ENCODE measurements around the gene VAPB.

VAPB gene

DNA sequence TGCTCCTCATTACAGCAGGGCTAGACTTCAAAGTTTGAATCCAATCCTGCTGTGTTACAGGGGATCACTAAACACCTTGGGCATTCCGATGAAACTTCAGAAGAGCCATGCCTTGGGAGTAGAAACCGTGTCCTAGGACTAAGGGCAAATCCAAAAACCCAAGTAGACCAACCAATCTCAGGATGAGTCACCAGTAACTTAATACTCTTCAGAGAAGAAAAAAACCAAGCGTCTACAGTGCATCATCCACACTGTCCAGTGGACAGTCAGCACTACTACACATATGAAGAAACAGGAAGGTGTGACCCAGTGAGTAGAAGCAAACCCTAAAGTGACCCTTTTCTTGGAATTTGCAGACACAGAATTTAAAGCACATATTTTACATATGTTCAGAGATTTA is 39.5 kb upstream of the VAPB start:
- DNase-seq (ENCODE audit: low read depth): peak; percentile 11

DNA sequence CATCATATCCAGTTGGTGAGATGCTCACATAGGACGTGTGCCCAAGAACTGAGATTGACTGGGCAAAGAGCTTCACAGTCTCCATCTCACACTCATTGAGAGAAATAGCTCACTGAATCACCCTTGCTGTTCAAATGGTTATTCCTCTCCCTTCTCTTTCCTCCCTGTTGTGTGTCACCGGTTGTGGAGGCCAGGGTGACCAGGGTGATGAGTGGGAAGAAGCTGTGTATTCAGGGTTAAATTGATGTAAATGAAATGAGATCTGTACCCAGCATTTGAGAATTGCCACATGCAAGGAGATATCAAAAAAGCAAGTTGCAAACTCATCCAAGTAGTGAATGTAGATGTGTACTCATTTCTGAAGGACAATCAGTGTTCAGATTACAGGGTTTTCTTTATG is 36.6 kb upstream of the VAPB start:
- TF ChIP-seq, protein P1, sequence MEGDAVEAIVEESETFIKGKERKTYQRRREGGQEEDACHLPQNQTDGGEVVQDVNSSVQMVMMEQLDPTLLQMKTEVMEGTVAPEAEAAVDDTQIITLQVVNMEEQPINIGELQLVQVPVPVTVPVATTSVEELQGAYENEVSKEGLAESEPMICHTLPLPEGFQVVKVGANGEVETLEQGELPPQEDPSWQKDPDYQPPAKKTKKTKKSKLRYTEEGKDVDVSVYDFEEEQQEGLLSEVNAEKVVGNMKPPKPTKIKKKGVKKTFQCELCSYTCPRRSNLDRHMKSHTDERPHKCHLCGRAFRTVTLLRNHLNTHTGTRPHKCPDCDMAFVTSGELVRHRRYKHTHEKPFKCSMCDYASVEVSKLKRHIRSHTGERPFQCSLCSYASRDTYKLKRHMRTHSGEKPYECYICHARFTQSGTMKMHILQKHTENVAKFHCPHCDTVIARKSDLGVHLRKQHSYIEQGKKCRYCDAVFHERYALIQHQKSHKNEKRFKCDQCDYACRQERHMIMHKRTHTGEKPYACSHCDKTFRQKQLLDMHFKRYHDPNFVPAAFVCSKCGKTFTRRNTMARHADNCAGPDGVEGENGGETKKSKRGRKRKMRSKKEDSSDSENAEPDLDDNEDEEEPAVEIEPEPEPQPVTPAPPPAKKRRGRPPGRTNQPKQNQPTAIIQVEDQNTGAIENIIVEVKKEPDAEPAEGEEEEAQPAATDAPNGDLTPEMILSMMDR (IDR thresholded peaks at IDR 0.05; ENCODE audit: insufficient read depth, low read depth, low read length, missing control alignments): no peak
- no peak for DNase-seq (ENCODE audit: low read depth)
- no peak overlapping the region for H3K4me3 ChIP-seq (ENCODE audit: low read depth, low read length)

More for the DNA sequence above, 39.5 kb upstream of the VAPB start:
- no peak overlapping the region for H3K4me3 ChIP-seq (ENCODE audit: low read depth, low read length)
- TF ChIP-seq, protein P1 (IDR thresholded peaks at IDR 0.05; ENCODE audit: insufficient read depth, low read depth, low read length, missing control alignments): no peak

DNA sequence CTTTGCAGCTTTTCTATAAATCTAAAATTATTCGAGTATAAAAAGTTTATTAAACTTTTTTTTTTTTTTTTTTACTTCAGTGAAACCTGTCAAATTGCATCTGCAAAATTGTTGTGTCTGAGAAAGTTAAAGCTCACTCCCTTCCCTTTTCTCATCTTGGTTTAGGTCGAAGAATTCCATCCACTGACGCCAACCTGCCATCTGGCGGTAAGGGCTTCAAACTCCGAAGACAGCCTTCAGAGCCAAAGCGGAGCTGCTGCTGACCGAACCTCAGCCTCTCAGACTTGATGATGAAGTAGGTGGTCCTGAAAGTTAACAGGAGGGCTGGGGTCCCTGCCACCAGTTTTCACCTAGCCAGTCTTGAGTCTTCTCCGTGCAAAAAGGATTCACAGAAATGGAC is 29.6 kb upstream of the VAPB start:
- DNase-seq (ENCODE audit: low read depth): no peak
- no peak overlapping the region for H3K4me3 ChIP-seq (ENCODE audit: low read depth, low read length)
- TF ChIP-seq, protein P1 (IDR thresholded peaks at IDR 0.05; ENCODE audit: insufficient read depth, low read depth, low read length, missing control alignments): no peak

DNA sequence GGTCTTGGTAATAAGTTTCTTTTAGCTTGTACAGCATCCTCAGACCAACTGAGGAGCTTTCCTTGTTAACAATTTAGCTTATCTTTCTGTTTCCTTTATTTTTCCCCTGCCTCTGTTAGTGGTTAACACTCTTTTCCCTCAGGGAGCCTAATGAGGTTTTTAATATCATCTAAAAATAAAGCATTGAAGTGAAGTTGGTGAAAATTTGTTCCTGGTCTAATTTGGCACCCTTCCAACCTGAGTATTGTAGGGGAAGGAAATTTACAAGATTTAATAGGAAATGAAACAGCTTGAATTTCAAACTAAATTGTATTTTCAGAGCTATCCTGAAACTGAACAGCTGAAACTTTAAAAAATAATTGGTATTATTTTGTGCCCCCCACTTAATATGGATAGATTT is 28.1 kb upstream of the VAPB start:
- H3K4me3 ChIP-seq (ENCODE audit: low read depth, low read length): no peak overlapping the region
- TF ChIP-seq, protein P1 (IDR thresholded peaks at IDR 0.05; ENCODE audit: insufficient read depth, low read depth, low read length, missing control alignments): no peak
- no peak for DNase-seq (ENCODE audit: low read depth)

DNA sequence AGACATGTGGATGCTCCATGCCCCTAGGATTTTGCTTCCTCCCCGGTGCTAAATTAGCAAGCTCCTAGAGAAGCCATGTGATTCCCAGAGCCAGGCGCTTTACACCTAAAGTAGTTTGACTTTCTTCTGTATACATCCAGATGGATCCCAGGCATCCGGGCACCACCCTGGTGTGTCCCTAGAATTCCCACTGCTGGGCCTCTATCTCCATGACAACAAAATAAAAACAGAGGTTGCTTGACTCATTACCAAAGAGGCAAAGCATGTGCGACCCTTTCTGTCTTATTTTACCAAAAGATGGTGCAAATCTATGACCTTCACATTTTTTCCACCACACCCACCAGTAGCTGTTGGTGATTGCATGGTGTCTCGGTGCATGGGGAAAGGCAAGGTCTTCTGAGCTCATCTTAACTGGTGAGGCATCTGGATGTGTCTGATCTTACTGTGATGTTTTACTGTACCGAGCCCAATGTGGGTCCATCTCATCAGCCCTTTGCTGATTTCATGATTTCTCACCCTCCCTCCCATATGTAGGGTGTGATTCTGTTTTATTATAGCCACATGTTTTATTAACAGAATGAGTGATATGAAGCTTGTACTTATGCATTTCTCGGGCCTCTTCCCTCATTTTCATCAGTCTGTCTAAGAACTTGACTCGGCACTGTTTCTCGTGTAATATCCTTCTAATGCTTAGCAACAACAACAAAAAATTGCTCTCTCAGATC is 27.4 kb upstream of the VAPB start:
- no peak overlapping the region for H3K4me3 ChIP-seq (ENCODE audit: low read depth, low read length)
- DNase-seq (ENCODE audit: low read depth): no peak
- TF ChIP-seq, protein P1 (IDR thresholded peaks at IDR 0.05; ENCODE audit: insufficient read depth, low read depth, low read length, missing control alignments): no peak

DNA sequence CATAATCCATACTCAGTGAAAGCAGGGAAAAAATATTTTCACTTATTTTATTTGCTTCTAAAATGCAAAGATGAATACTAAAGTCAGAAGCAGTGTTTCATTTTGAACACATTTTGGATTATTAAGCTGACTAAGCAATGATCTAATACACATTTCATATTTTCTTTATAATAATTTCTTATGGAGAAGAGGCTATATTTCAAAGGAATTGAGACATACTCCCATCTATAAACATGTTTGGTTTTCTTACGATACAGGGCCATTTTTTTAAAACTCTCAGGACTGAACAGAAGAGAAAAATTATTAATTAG is 26.9 kb upstream of the VAPB start:
- TF ChIP-seq, protein P1 (IDR thresholded peaks at IDR 0.05; ENCODE audit: insufficient read depth, low read depth, low read length, missing control alignments): no peak
- H3K4me3 ChIP-seq (ENCODE audit: low read depth, low read length): no peak overlapping the region
- DNase-seq (ENCODE audit: low read depth): no peak

DNA sequence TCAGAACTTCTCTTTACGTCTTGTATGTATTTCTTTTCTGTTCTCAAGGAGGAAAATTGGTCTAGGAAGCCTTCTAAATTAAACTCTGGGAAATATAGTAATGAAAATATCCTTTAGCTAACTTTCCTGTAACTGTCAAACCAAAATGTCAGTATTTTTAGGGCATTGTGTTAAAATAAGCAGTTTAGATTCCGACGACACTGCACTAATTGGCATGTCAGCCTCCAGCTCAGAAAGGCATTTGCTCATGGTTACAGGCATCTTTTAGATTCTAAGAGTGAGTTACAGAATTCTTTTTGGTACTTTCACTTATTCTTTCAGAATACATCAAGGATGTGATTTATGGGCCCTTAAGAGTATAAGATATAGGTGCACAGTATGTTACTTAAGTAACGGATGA is 26.1 kb upstream of the VAPB start:
- TF ChIP-seq, protein P1 (IDR thresholded peaks at IDR 0.05; ENCODE audit: insufficient read depth, low read depth, low read length, missing control alignments): no peak
- no peak for DNase-seq (ENCODE audit: low read depth)
- no peak overlapping the region for H3K4me3 ChIP-seq (ENCODE audit: low read depth, low read length)
